GM23338 (cell line): ENCODE data around the gene CCDC152. TPM values are rescaled to one million over a fixed set of nuclear protein-coding genes. Genes with fewer than 3 reads are reported as not detected.

Experiments used
- ATAC-seq: fragments of 200-7000 bp; cut with Tn5 transposase; 3 replicates; pipeline ENCODE4 v1.9.1; 2020
- DNase-seq: peaks from one replicate; pipeline ENCODE4 v3.0.0-alpha.2; 2015; ENCODE audit warnings: low spot score
- H2AFZ ChIP-seq: fragments of 200-600 bp; sonication (generic); 2 replicates; pipeline ENCODE4 v1.8.0; 2016; ENCODE audit warnings: antibody characterized with exemption, mild to moderate bottlenecking, moderate library complexity
- H3F3A ChIP-seq: fragments of 200-600 bp; sonication (generic); replicated peaks from 2 replicates; pipeline ENCODE4 v1.8.0; 2017; ENCODE audit warnings: antibody characterized with exemption, mixed run types, low read depth
- H3K27ac ChIP-seq: fragments of 200-600 bp; sonication (generic); 2 replicates; pipeline ENCODE4 v1.6.1; 2016; ENCODE audit warnings: low read depth
- H3K27me3 ChIP-seq: fragments of 200-600 bp; sonication (generic); 2 replicates; pipeline ENCODE4 v1.8.0; 2016; ENCODE audit warnings: mild to moderate bottlenecking, mixed run types, moderate library complexity; ENCODE audit not compliant: insufficient read depth
- H3K36me3 ChIP-seq: fragments of 200-600 bp; sonication (generic); 2 replicates; pipeline ENCODE4 v1.8.0; 2016; ENCODE audit warnings: mild to moderate bottlenecking; ENCODE audit not compliant: insufficient read depth
- H3K4me1 ChIP-seq: fragments of 200-600 bp; sonication (generic); 2 replicates; pipeline ENCODE4 v1.8.0; 2016; ENCODE audit warnings: mild to moderate bottlenecking, moderate library complexity; ENCODE audit not compliant: insufficient read depth
- H3K4me2 ChIP-seq: fragments of 200-600 bp; sonication (generic); 2 replicates; pipeline ENCODE4 v1.7.1; 2017; ENCODE audit warnings: mixed run types
- H3K4me3 ChIP-seq: fragments of 200-600 bp; sonication (generic); 2 replicates; pipeline ENCODE4 v1.6.1; 2016; ENCODE audit warnings: mixed run types
- H3K79me2 ChIP-seq: fragments of 200-600 bp; sonication (generic); replicated peaks from 2 replicates; pipeline ENCODE4 v1.8.0; 2017; ENCODE audit warnings: mild to moderate bottlenecking; ENCODE audit not compliant: insufficient read depth
- H3K9me2 ChIP-seq: fragments of 200-600 bp; sonication (generic); 2 replicates; pipeline ENCODE4 v1.8.0; 2017; ENCODE audit not compliant: insufficient read depth
- H4K20me1 ChIP-seq: fragments of 200-600 bp; sonication (generic); replicated peaks from 2 replicates; pipeline ENCODE4 v1.8.0; 2017; ENCODE audit warnings: mild to moderate bottlenecking; ENCODE audit not compliant: insufficient read depth
- H3K27ac Mint-ChIP-seq: 2 replicates; pipeline ENCODE4 v1.8.0; 2020; ENCODE audit warnings: inconsistent platforms, mild to moderate bottlenecking, moderate library complexity, mixed read lengths
- H3K27me3 Mint-ChIP-seq: 3 replicates; pipeline ENCODE4 v1.8.0; 2022; ENCODE audit warnings: low read depth, mild to moderate bottlenecking, moderate library complexity, mixed read lengths, inconsistent platforms; ENCODE audit not compliant: insufficient read depth, poor library complexity
- H3K36me3 Mint-ChIP-seq: 3 replicates; pipeline ENCODE4 v1.8.0; 2021; ENCODE audit warnings: low read depth, mild to moderate bottlenecking, inconsistent platforms, moderate library complexity, mixed read lengths
- H3K4me1 Mint-ChIP-seq: 3 replicates; pipeline ENCODE4 v1.8.0; 2020; ENCODE audit warnings: mild to moderate bottlenecking, inconsistent platforms, mixed read lengths
- H3K4me3 Mint-ChIP-seq: 3 replicates; pipeline ENCODE4 v1.8.0; 2021; ENCODE audit warnings: moderate library complexity, mild to moderate bottlenecking, inconsistent platforms, mixed read lengths
- H3K9me3 Mint-ChIP-seq: 3 replicates; pipeline ENCODE4 v1.8.0; 2020; ENCODE audit warnings: moderate library complexity, mild to moderate bottlenecking, inconsistent platforms, mixed read lengths
- CREB1 ChIP-seq: fragments of 250-450 bp; sonication (Bioruptor Pico); IDR thresholded peaks from 2 replicates; pipeline ENCODE4 v1.5.0; 2020; ENCODE audit warnings: low read depth, mild to moderate bottlenecking, moderate library complexity
- EZH2 ChIP-seq: fragments of 200-600 bp; sonication (generic); IDR thresholded peaks from one replicate; pipeline ENCODE4 v1.8.0; 2017; ENCODE audit warnings: antibody characterized with exemption, mild to moderate bottlenecking, low read depth; ENCODE audit not compliant: unreplicated experiment
- EZH2phosphoT487 ChIP-seq: fragments of 200-600 bp; sonication (generic); IDR thresholded peaks from one replicate; pipeline ENCODE4 v1.8.1; 2018; ENCODE audit warnings: antibody characterized with exemption; ENCODE audit not compliant: unreplicated experiment
- POLR2AphosphoS5 ChIP-seq: IDR thresholded peaks from 2 replicates; pipeline ENCODE4 v1.6.1; 2016; ENCODE audit warnings: antibody characterized with exemption, low read depth
- STAT1 ChIP-seq: IDR thresholded peaks from one replicate; pipeline ENCODE4 v1.6.1; 2016; ENCODE audit warnings: antibody characterized with exemption; ENCODE audit not compliant: unreplicated experiment
- ZNF114 ChIP-seq: fragments of 250-450 bp; sonication (Bioruptor Pico); IDR thresholded peaks from 2 replicates; pipeline ENCODE4 v1.5.0; 2020; ENCODE audit warnings: mild to moderate bottlenecking, moderate library complexity
- ZNF331 ChIP-seq: fragments of 250-450 bp; sonication (Bioruptor Pico); IDR thresholded peaks from 2 replicates; pipeline ENCODE4 v1.5.0; 2020; ENCODE audit warnings: low read depth, mild to moderate bottlenecking, moderate library complexity
- polyA plus RNA-seq: library from polyadenylated mRNA; unstranded; fragments of >200 nt; fragmentation: Nextera tagmentation; extraction: Ambion mirVana; gene quantifications from 2 replicates; pipeline ENCODE4 v1.2.1, GENCODE V29; 2016
- total RNA-seq: library from RNA; depleted of rRNA; stranded (reverse); fragments of >200 nt; shearing (Covaris generic); gene quantifications from 2 replicates; pipeline ENCODE4 v1.2.3, GENCODE V29; 2014
- TF ChIP-seq, protein P1 (sequence below): IDR thresholded peaks from one replicate; pipeline ENCODE4 v1.6.1; 2018; ENCODE audit warnings: antibody characterized with exemption; ENCODE audit not compliant: unreplicated experiment

The CCDC152 gene
- total and polyA plus RNA-seq, 2 experiments from 2014 or later, result 16.2 to 75.9 TPM

DNA sequence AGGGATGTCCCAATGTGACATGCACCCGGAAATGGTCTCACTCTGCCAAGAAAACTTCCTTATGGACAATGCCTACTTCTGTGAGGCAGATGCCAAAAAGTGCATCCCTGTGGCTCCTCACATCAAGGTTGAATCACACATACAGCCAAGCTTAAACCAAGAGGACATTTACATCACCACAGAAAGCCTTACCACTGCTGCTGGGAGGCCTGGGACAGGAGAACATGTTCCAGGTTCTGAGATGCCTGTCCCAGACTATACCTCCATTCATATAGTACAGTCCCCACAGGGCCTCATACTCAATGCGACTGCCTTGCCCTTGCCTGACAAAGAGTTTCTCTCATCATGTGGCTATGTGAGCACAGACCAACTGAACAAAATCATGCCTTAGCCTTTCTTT lies 37.6 kb upstream of the CCDC152 start:
- TF ChIP-seq CREB1 (CRISPR knock-in tag), result no peak
- no peak for TF ChIP-seq POLR2AphosphoS5
- no peak for TF ChIP-seq EZH2
- no peak for TF ChIP-seq EZH2phosphoT487
- TF ChIP-seq, protein P1, sequence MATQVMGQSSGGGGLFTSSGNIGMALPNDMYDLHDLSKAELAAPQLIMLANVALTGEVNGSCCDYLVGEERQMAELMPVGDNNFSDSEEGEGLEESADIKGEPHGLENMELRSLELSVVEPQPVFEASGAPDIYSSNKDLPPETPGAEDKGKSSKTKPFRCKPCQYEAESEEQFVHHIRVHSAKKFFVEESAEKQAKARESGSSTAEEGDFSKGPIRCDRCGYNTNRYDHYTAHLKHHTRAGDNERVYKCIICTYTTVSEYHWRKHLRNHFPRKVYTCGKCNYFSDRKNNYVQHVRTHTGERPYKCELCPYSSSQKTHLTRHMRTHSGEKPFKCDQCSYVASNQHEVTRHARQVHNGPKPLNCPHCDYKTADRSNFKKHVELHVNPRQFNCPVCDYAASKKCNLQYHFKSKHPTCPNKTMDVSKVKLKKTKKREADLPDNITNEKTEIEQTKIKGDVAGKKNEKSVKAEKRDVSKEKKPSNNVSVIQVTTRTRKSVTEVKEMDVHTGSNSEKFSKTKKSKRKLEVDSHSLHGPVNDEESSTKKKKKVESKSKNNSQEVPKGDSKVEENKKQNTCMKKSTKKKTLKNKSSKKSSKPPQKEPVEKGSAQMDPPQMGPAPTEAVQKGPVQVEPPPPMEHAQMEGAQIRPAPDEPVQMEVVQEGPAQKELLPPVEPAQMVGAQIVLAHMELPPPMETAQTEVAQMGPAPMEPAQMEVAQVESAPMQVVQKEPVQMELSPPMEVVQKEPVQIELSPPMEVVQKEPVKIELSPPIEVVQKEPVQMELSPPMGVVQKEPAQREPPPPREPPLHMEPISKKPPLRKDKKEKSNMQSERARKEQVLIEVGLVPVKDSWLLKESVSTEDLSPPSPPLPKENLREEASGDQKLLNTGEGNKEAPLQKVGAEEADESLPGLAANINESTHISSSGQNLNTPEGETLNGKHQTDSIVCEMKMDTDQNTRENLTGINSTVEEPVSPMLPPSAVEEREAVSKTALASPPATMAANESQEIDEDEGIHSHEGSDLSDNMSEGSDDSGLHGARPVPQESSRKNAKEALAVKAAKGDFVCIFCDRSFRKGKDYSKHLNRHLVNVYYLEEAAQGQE, result no peak
- no peak for TF ChIP-seq ZNF114 (CRISPR knock-in tag)
- no peak for TF ChIP-seq ZNF331 (CRISPR knock-in tag)
- H3K27ac Mint-ChIP-seq, result no peak overlapping the region
- H3K4me3 Mint-ChIP-seq, result no peak overlapping the region
- H3K36me3 ChIP-seq, result no peaks in the 10 kb centered on the region
- no peaks in the 10 kb centered on the region for H3K9me2 ChIP-seq
- no peaks in the 10 kb centered on the region for H3K4me1 Mint-ChIP-seq
- H4K20me1 ChIP-seq, result no peaks in the 10 kb centered on the region
- no peak overlapping the region for H3K4me3 ChIP-seq
- no peaks in the 10 kb centered on the region for H3K27me3 Mint-ChIP-seq
- H3K9me3 Mint-ChIP-seq, result peaks cover 3% of the 10 kb centered on the region; the same call in 1 of the 3 replicates
- H3K79me2 ChIP-seq, result no peaks in the 10 kb centered on the region
- ATAC-seq (no peak), DNase-seq (no peak)
- no peaks in the 10 kb centered on the region for H3K27me3 ChIP-seq
- no peaks in the 10 kb centered on the region for H3F3A ChIP-seq
- no peak overlapping the region for H3K27ac ChIP-seq
- no peaks in the 10 kb centered on the region for H3K36me3 Mint-ChIP-seq
- no peak overlapping the region for H3K4me2 ChIP-seq
- no peak overlapping the region for H2AFZ ChIP-seq
- no peaks in the 10 kb centered on the region for H3K4me1 ChIP-seq

DNA sequence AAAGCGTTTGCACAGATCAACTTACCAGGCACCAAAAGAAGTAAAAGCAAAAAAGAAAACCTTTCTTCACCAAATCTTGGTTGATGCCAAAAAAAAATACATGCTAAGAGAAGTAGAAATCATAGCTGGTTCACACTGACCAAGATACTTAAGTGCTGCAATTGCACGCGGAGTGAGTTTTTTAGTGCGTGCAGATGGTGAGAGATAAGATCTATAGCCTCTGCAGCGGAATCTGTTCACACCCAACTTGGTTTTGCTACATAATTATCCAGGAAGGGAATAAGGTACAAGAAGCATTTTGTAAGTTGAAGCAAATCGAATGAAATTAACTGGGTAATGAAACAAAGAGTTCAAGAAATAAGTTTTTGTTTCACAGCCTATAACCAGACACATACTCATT lies 36.4 kb upstream of the CCDC152 start:
- no peak for TF ChIP-seq ZNF331 (CRISPR knock-in tag)
- no peak for TF ChIP-seq EZH2
- no peak for TF ChIP-seq CREB1 (CRISPR knock-in tag)
- no peaks in the 10 kb centered on the region for H3K79me2 ChIP-seq
- H3K27ac Mint-ChIP-seq, result no peak overlapping the region
- H3K4me1 Mint-ChIP-seq, result no peaks in the 10 kb centered on the region
- H3K4me1 ChIP-seq, result no peaks in the 10 kb centered on the region
- no peaks in the 10 kb centered on the region for H3K36me3 ChIP-seq
- no peak overlapping the region for H3K27ac ChIP-seq
- no peaks in the 10 kb centered on the region for H3K27me3 ChIP-seq
- H3K36me3 Mint-ChIP-seq, result no peaks in the 10 kb centered on the region
- H3K9me2 ChIP-seq, result no peaks in the 10 kb centered on the region
- no peaks in the 10 kb centered on the region for H3F3A ChIP-seq
- H2AFZ ChIP-seq, result no peak overlapping the region
- H3K4me3 ChIP-seq, result no peak overlapping the region
- H3K4me3 Mint-ChIP-seq, result no peak overlapping the region
- no peak overlapping the region for H3K4me2 ChIP-seq
- ATAC-seq, result no peak
- DNase-seq, result no peak
- no peaks in the 10 kb centered on the region for H4K20me1 ChIP-seq
- H3K27me3 Mint-ChIP-seq, result no peaks in the 10 kb centered on the region
- peaks cover 3% of the 10 kb centered on the region; the same call in 1 of the 3 replicates for H3K9me3 Mint-ChIP-seq

DNA sequence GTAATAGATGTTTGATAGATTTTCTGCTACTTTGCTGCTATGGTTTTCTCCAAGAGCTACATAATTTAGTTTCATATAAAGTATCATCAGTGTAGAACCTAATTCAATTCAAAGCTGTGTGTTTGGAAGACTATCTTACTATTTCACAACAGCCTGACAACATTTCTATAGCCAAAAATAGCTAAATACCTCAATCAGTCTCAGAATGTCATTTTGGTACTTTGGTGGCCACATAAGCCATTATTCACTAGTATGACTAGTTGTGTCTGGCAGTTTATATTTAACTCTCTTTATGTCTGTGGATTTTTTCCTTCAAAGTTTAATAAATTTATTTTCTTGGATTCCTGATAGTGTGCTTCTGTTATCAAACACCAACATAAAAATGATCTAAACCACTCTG lies 35.1 kb upstream of the CCDC152 start:
- Histone ChIP-seq H3K36me3 (no peaks in the 10 kb centered on the region), H3K4me3 (no peak overlapping the region), H3K79me2 (no peaks in the 10 kb centered on the region), H3F3A (no peaks in the 10 kb centered on the region), H3K4me1 (no peaks in the 10 kb centered on the region), H4K20me1 (no peaks in the 10 kb centered on the region), H3K9me2 (no peaks in the 10 kb centered on the region), H3K4me2 (no peak overlapping the region), H3K27me3 (no peaks in the 10 kb centered on the region), H3K27ac (no peak overlapping the region), H2AFZ (no peak overlapping the region)
- no peak overlapping the region for H3K4me3 Mint-ChIP-seq
- H3K9me3 Mint-ChIP-seq, result peaks cover 3% of the 10 kb centered on the region; the same call in 1 of the 3 replicates
- no peaks in the 10 kb centered on the region for H3K4me1 Mint-ChIP-seq
- DNase-seq, result no peak
- no peaks in the 10 kb centered on the region for H3K36me3 Mint-ChIP-seq
- H3K27ac Mint-ChIP-seq, result no peak overlapping the region
- H3K27me3 Mint-ChIP-seq, result peaks cover 2% of the 10 kb centered on the region
- ATAC-seq, result no peak
- TF ChIP-seq STAT1 (no peak), ZNF114 (CRISPR knock-in tag) (no peak)
